Measurements from ENCODE around the gene LONRF2. TPM values are rescaled to one million over a fixed set of nuclear protein-coding genes. Genes with fewer than 3 reads are reported as not detected.
"Not testable (repeated sequence)": the region's sequence is repeated elsewhere in the genome, so short reads cannot be mapped to it uniquely, and the experiment has no call there.

LONRF2 gene
- polyA plus RNA-seq, 1 donor from 2014 or later, result not detected

DNA sequence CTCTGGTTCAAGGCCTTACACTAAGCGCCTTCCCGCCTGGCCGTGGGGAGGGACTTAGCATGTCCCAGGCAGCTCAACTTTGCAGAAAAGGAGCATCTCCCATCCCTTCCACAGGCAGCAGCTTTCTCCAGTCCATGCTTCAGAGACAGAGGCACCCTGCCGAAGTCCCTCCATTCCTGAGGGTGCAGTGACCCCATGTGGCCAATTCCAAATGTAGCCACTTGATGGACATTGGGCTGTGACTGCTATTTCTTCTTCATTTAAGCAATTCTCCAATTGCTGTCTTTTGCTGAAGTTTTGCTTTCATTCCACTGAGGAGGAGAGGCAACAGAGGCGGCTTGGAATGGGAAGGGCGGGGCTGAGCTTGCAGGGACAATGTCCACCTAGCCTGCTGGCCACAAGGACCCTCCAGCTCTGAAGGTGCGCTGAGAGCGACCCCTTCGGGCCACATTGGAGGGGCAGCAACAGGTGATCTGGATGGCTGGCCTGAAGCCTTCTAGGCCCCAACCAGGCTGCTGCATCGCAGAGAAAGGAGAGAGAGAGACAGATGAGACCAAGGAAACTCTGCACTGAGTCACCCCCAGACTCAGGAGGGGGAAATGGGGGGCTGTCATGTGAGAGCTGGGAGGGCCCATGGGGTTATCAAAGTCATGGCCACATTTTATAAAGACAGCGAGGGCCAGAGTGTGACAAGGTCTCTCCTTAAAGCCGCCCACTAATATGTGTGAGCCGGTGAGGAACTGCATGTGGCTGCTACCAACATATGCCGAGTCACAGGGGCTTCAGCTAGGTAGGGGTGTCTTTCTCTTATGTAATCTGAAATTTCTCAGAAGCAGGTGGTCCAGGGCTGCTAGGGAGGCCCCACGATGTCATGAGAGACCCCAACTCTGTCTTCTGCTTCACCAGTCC lies 61.3 kb downstream of the LONRF2 start:
- Mint-ChIP-seq H3K27me3 (peaks cover 7% of the 10 kb centered on the region), H3K36me3 (no peaks in the 10 kb centered on the region), H3K4me1 (peaks cover 0 to 4% (median 3%) of the 10 kb centered on the region in 3 donors), H3K4me3 (no peak overlapping the region), H3K27ac (no peak overlapping the region), H3K9me3 (no peaks in the 10 kb centered on the region)

DNA sequence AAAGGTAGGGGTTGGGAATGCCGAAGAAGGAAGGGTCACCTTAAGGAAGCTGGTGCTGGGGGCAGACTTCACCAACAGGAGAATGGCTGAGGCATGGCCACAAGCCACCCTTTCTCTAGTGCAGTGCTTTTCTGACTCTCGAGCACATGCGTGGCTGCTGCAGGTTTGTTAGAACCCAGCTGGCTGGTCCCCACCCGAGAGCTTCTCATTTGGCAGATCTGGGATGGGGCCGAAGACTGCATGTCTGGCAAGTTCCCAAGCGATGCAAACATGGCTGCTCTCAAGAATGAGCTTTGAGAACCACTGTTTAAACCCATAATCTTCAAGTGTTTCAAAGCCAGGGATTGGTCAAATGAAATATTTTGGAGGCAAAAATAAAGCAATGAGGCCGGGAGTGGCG lies 63.2 kb downstream of the LONRF2 start:
- no peak overlapping the region for H3K27ac Mint-ChIP-seq
- peaks cover 7% of the 10 kb centered on the region for H3K27me3 Mint-ChIP-seq
- H3K36me3 Mint-ChIP-seq, result no peaks in the 10 kb centered on the region
- H3K4me1 Mint-ChIP-seq, result peaks cover 0 to 4% (median 3%) of the 10 kb centered on the region in 3 donors
- H3K4me3 Mint-ChIP-seq, result no peak overlapping the region
- no peaks in the 10 kb centered on the region for H3K9me3 Mint-ChIP-seq

DNA sequence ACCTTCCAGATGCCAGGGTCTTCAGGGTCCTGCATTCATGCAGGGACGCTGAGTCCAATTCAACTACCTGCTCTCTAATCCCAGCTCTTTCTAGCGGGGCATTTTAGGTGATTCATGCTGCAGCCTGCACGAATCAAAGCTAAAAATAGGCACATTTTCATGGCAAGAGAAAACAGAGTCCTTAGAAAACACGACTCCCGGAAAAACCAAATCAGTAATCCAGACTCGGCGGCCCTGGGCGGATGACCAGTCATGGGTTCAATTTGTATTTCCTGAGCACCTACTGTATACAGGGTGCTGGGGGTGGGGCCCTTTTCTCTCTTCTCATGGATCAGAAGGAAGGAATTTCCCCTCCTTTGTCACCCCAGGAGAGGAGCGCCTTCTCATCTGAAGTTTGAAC lies 64.4 kb downstream of the LONRF2 start:
- Mint-ChIP-seq H3K4me3 (no peak overlapping the region), H3K27ac (no peak overlapping the region), H3K9me3 (no peaks in the 10 kb centered on the region), H3K27me3 (peaks cover 8% of the 10 kb centered on the region), H3K36me3 (no peaks in the 10 kb centered on the region), H3K4me1 (peaks cover 0 to 4% (median 2%) of the 10 kb centered on the region in 3 donors)

DNA sequence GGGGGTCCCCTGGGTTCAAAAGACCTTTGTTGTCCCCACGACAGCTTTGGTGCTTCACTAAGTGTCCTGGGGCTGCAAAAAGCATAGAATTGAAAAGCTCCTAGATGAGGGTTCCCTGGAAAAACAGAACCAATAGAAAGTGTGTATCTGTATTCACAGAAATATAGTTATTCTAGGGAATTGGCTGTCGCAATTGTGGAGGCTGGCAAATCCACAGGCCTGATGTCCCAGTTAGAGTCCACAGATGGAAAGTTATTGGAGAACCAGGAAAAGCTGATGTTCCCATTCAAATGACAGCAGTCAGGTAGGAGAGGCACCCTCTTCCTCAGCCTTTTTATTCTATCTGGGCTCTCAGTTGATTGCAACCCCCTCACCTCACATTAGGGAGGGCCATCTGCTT lies 65.5 kb downstream of the LONRF2 start:
- no peak overlapping the region for H3K27ac Mint-ChIP-seq
- no peaks in the 10 kb centered on the region for H3K36me3 Mint-ChIP-seq
- H3K27me3 Mint-ChIP-seq, result peaks cover 9% of the 10 kb centered on the region
- H3K4me1 Mint-ChIP-seq, result peaks cover 0 to 4% (median 0%) of the 10 kb centered on the region in 3 donors
- no peaks in the 10 kb centered on the region for H3K9me3 Mint-ChIP-seq
- no peak overlapping the region for H3K4me3 Mint-ChIP-seq

DNA sequence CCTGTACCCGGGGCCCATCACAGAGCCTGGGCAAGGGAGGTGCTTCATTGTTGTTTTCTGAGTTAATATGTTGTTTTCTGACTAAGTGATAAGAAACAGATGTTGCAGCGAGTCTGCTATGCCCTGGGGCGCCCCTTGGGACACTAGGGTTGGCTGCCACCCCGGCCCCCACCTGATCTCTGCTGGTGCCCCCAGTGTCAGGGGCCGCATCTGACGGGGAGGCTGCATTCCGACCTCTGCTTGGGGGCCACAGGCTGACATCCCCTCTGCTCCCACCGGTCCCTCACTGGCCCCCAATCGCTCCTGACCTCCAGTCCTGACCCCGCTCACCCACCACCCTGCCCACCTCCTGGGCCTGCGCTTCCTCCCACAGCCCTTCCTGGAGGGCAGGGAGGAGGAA lies 65.9 kb downstream of the LONRF2 start:
- no peak overlapping the region for H3K4me3 Mint-ChIP-seq
- H3K36me3 Mint-ChIP-seq, result no peaks in the 10 kb centered on the region
- peaks cover 0 to 6% (median 0%) of the 10 kb centered on the region in 3 donors for H3K4me1 Mint-ChIP-seq
- H3K9me3 Mint-ChIP-seq, result no peaks in the 10 kb centered on the region
- no peak overlapping the region for H3K27ac Mint-ChIP-seq
- H3K27me3 Mint-ChIP-seq, result peaks cover 12% of the 10 kb centered on the region

DNA sequence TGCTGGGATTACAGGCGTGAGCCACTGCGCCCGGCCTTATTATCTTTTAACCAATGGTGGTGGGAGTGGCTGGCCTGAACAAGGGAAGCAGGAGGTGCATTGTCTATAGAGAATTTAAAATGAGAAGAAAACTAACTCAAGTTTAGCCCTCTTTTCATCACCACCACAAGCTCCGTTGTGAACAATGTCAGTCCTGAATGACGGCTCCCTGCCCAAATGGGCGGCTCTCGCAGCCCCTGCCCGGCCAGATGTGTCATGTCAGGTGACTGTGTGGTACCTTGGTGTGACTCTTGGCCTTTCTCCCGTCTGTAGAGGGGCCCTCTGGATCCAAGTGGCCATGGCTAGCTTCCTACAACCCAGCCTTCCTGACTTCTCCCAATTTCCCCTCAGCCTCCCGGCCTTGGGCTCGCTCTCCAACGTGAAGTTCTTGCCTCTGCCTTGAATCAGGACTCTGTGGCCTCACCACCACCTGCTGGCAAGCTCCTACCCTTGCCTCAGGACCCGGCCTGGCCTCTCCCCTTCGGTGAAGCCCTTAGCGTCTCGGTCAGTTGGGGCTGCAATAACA lies 67.6 kb downstream of the LONRF2 start:
- H3K9me3 Mint-ChIP-seq, result no peaks in the 10 kb centered on the region
- H3K36me3 Mint-ChIP-seq, result peaks cover 4% of the 10 kb centered on the region
- H3K4me1 Mint-ChIP-seq, result peaks cover 11 to 15% (median 15%) of the 10 kb centered on the region in 3 donors
- H3K27ac Mint-ChIP-seq, result peak overlapping the region in 1 of 3 donors; percentile 76
- H3K4me3 Mint-ChIP-seq, result no peak overlapping the region
- peaks cover 23% of the 10 kb centered on the region for H3K27me3 Mint-ChIP-seq

GRCh38 chr2:100253786-100254185 lies 68.5 kb downstream of the LONRF2 start:
- Mint-ChIP-seq H3K36me3 (peaks cover 4% of the 10 kb centered on the region), H3K4me3 (no peak overlapping the region), H3K9me3 (peaks cover 0 to 4% (median 0%) of the 10 kb centered on the region in 3 donors), H3K27me3 (peaks cover 25% of the 10 kb centered on the region), H3K27ac (peak overlapping the region in 1 of 3 donors; percentile 17), H3K4me1 (peaks cover 16 to 19% (median 18%) of the 10 kb centered on the region in 3 donors)

DNA sequence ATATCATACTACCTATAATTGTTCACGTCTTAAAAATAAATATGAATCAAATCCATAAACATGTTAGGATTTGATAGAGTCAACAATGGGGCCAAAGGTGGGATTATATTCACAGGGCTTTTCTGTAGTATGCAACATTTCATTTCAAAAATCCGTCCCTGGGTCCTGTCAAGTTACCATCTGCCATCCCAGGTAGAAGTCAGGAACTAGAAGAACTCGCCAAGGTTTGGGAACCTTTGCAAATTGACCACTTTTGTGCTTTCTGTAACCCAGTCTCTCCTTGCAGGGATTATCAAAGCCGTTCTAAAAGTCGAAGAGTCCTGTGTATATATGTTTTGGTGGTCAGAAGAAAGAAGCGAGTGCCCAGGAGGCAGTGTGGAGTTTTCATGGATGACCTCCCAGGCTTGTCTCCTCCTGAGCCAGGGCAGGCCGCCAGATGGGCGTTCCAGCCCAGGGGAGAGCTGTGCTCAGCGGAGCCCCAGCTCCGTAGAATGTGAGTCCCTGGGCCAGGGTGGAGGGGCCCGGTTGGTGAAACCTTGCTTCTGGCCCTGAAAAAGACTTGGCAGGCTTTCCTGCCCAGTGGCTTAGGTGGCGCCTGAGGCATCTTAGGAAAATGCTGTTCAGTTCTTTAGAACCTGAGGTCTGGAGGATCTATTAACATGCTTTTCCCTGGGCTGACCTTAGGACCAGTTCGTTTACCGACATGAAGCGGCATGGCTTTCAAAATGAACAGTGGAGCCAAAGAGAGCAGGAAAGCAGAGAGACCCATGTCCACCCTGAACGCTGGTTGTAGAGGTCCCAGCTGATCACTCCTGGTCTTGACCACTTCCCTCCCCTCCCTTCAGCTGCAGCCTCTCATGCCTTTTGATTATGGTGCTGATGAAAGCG lies 69.2 kb downstream of the LONRF2 start:
- peaks cover 4% of the 10 kb centered on the region for H3K36me3 Mint-ChIP-seq
- peaks cover 29% of the 10 kb centered on the region for H3K27me3 Mint-ChIP-seq
- H3K4me3 Mint-ChIP-seq, result no peak overlapping the region
- peak overlapping the region in 1 of 3 donors; percentile 12 for H3K27ac Mint-ChIP-seq
- H3K9me3 Mint-ChIP-seq, result peaks cover 0 to 5% (median 2%) of the 10 kb centered on the region in 3 donors
- H3K4me1 Mint-ChIP-seq, result peaks cover 20 to 24% (median 21%) of the 10 kb centered on the region in 3 donors

- peak overlapping the region in 3 of 4 donors; percentile 3 to 60 (median 22) for H3K4me3 Mint-ChIP-seq
- peaks cover 4% of the 10 kb centered on the region for H3K36me3 Mint-ChIP-seq
- peaks cover 37 to 39% (median 37%) of the 10 kb centered on the region in 3 donors for H3K4me1 Mint-ChIP-seq
- peaks cover 35% of the 10 kb centered on the region for H3K27me3 Mint-ChIP-seq
- peak overlapping the region; percentile 29 to 86 (median 39) for H3K27ac Mint-ChIP-seq
- H3K9me3 Mint-ChIP-seq, result peaks cover 0 to 5% (median 2%) of the 10 kb centered on the region in 3 donors
Observed at GRCh38 chr2:100250645-100251044, 71.7 kb downstream of the LONRF2 start.

DNA sequence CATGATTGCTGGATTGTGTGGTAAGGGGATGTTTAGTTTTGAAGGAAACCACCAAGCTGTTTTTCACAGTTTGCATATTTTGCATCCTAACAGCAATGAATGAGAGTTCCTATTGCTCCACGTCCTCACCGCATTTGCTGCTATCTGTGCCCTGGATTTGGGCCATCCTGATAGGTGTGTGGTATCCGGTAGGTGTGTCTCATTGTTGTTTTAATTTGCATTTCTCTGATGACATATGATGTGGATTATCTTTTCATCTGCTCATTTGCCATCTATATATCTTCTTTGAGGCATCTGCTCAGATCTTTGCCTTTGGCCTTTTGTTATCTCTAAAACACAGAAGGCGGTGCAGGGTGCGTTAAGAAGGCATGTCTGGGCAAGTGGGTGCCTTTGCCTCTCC lies 73.3 kb downstream of the LONRF2 start:
- H3K9me3 Mint-ChIP-seq, result peaks cover 0 to 5% (median 2%) of the 10 kb centered on the region in 3 donors

DNA sequence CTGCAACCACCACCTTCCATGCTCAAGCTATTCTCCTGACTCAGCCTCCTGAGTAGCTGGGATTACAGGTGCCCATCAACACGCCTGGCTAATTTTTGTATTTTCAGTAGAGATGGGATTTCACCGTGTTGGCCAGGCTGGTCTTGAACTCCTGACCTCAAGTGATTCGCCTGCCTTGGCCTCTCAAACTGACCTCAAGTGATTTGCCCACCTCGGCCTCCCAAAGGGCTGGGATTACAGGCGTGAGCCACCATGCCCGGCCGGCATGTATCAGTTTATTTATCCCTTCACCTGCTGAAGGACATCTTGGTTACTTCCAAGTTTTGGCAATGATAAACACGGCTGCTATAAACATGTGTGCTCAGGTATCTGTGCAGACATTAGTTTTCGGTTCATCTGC lies 73.7 kb downstream of the LONRF2 start:
- H3K4me1 Mint-ChIP-seq, result peaks cover 38 to 44% (median 40%) of the 10 kb centered on the region in 3 donors
- H3K27ac Mint-ChIP-seq, result peak overlapping the region in 2 of 3 donors; percentile 63 to 98
- H3K9me3 Mint-ChIP-seq, H3K36me3 Mint-ChIP-seq: not testable (repeated sequence)
- peak overlapping the region in 3 of 4 donors; percentile 59 to 81 (median 76) for H3K4me3 Mint-ChIP-seq
- H3K27me3 Mint-ChIP-seq, result peaks cover 35% of the 10 kb centered on the region

More for the DNA sequence above, 73.3 kb downstream of the LONRF2 start:
- peaks cover 4% of the 10 kb centered on the region for H3K36me3 Mint-ChIP-seq
- H3K4me3 Mint-ChIP-seq, result peak overlapping the region in 3 of 4 donors; percentile 11 to 81 (median 76)
- H3K27ac Mint-ChIP-seq, result peak overlapping the region in 2 of 3 donors; percentile 59 to 63
- H3K4me1 Mint-ChIP-seq, result peaks cover 37 to 44% (median 40%) of the 10 kb centered on the region in 3 donors
- H3K27me3 Mint-ChIP-seq, result peaks cover 37% of the 10 kb centered on the region

GRCh38 chr2:100248044-100248330 lies 74.3 kb downstream of the LONRF2 start:
- peaks cover 0 to 5% (median 2%) of the 10 kb centered on the region in 3 donors for H3K9me3 Mint-ChIP-seq
- H3K27ac Mint-ChIP-seq, result peak overlapping the region; percentile 63 to 98 (median 95)
- H3K36me3 Mint-ChIP-seq, result peaks cover 4% of the 10 kb centered on the region
- H3K27me3 Mint-ChIP-seq, result peaks cover 37% of the 10 kb centered on the region
- peak overlapping the region; percentile 54 to 92 (median 68) for H3K4me3 Mint-ChIP-seq
- H3K4me1 Mint-ChIP-seq, result peaks cover 44 to 49% (median 44%) of the 10 kb centered on the region in 3 donors

DNA sequence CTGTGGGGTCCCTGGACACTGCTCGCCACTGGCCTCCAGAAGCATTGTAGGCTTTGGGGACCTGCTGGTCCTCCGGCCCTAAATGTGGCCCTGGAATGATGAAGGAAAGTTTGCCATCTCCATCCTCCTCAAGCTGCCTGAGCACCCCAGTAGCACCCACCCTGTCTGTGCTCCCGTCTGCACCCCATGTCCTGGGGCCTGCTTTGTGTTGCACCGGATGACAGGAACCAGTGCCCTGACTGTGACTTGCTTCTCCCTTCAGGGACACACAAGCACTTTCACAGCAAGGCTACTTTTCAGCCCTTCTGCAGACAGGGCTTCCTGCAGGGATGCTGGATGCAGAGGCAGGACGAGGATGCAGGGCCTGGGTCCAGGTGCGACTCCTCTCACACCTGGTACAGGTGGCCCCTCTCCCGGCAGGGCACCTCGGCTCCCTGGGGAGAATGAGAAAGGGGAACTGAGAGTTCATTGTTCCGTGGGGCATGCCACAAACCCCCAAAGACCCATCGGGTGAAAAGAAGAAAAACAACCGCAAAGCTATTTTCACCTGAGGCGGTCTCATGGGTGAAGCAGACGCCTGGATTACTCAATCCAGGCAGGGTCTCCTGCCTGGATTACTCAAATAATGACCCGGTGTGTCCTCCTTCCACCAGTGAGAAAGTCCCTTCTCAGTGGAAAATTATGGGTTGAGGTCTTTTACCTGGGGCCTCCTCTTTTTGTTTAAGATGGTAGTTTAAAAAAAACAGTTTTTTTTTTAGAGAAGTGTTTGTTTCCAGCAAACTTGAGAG lies 74.9 kb downstream of the LONRF2 start:
- Mint-ChIP-seq H3K36me3 (peaks cover 4% of the 10 kb centered on the region), H3K4me3 (peak overlapping the region; percentile 54 to 92 (median 68)), H3K27me3 (peaks cover 37% of the 10 kb centered on the region)

More for the DNA sequence above, 74.9 kb downstream of the LONRF2 start:
- H3K4me1 Mint-ChIP-seq, result peaks cover 45 to 53% (median 49%) of the 10 kb centered on the region in 3 donors
- H3K9me3 Mint-ChIP-seq, result peaks cover 0 to 5% (median 2%) of the 10 kb centered on the region in 3 donors
- peak overlapping the region; percentile 63 to 98 (median 95) for H3K27ac Mint-ChIP-seq

Measured in IgD-negative memory B cell (primary cell).